Stimulated activated effector memory CD8-positive, alpha-beta T cell treated with anti-CD3 and anti-CD28 coated beads, Interleukin-12 subunit alpha, Interleukin-12 subunit beta, amount 100 ng/mL, for 72 hours (primary cell): Measurements from ENCODE around the gene TSPAN17.

Source experiments
- ATAC-seq: fragments of 150-1000 bp; cut with Tn5 transposase; 2 replicates; pipeline ENCODE4 v1.10.0; 2021
- DNase-seq, 2 donors: peaks; one replicate each; pipeline ENCODE4 v3.0.0; 2021 to 2022; ENCODE audit warnings: low spot score in 2 of 2
- H3K27ac Mint-ChIP-seq: one replicate; pipeline ENCODE4 v1.8.0; 2022; ENCODE audit warnings: mild to moderate bottlenecking, mixed read lengths
- H3K36me3 Mint-ChIP-seq: one replicate; pipeline ENCODE4 v1.8.0; 2022; ENCODE audit warnings: mild to moderate bottlenecking, mixed read lengths
- H3K4me1 Mint-ChIP-seq: one replicate; pipeline ENCODE4 v1.8.0; 2022; ENCODE audit warnings: mixed read lengths
- H3K4me3 Mint-ChIP-seq: one replicate; pipeline ENCODE4 v1.8.0; 2022; ENCODE audit warnings: mild to moderate bottlenecking, mixed read lengths
- H3K9me3 Mint-ChIP-seq: one replicate; pipeline ENCODE4 v1.8.0; 2022; ENCODE audit warnings: mixed read lengths

The TSPAN17 gene

DNA sequence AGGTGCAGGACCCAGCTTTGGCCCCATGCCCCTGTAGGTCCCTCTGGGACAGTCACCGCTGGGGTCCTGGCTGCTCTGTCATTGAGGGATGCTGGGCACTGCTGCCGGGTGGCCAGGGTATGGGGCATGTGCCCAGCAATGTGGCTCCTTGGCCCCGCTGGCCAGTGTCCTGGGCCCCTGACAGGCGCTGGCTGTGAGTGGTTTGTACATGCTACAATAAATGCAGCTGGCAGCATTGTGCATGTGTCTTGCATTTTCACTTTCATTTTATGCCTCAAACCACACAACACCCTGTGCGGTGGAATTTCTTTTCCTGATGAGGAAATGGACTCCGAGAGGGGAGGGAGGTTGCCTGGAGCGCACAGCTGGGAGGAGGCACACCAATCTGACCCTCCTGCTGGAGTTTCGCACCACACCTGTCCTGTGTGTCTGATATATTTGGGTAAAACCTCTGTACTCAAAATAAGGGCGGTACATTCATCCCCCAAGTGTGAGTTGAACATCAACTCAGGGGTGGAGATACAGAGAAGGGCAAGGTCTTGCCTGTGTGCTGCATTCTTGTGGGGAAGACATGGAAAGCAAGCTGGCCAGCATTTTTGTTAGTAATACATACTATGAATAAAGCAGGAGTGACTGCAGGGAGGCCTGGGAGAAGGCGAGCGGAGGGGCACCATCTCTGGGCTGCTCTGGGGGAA, 11.7 kb downstream of the TSPAN17 start:
- peak; percentile 2 for ATAC-seq

DNA sequence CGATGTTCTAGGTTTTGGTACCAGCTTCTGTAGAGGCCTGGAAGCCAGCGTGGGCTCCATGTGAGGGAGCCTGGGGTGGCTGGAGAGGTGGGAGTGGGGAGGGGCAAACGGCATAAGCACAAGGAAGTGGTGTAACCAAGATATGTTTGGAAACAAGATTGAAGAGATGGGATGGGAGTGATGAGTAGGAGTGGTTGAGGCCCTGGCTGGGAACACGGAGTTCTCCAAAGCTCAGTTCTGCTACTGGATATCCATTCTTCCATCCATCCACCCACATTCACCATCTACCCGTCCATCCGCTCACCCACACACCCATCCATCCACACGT, 12.2 kb downstream of the TSPAN17 start:
- Mint-ChIP-seq H3K36me3 (peaks cover 42% of the 10 kb centered on the region), H3K9me3 (no peaks in the 10 kb centered on the region), H3K27ac (peak overlapping the region; percentile 41), H3K4me1 (peaks cover 44% of the 10 kb centered on the region), H3K4me3 (no peak overlapping the region)
- DNase-seq, result no peak
- ATAC-seq, result no peak

More for the DNA sequence above, 11.7 kb downstream of the TSPAN17 start:
- Mint-ChIP-seq H3K9me3 (no peaks in the 10 kb centered on the region), H3K27ac (peak overlapping the region; percentile 41), H3K4me3 (peak overlapping the region; percentile 55), H3K4me1 (peaks cover 48% of the 10 kb centered on the region), H3K36me3 (peaks cover 42% of the 10 kb centered on the region)
- DNase-seq, result no peak

DNA sequence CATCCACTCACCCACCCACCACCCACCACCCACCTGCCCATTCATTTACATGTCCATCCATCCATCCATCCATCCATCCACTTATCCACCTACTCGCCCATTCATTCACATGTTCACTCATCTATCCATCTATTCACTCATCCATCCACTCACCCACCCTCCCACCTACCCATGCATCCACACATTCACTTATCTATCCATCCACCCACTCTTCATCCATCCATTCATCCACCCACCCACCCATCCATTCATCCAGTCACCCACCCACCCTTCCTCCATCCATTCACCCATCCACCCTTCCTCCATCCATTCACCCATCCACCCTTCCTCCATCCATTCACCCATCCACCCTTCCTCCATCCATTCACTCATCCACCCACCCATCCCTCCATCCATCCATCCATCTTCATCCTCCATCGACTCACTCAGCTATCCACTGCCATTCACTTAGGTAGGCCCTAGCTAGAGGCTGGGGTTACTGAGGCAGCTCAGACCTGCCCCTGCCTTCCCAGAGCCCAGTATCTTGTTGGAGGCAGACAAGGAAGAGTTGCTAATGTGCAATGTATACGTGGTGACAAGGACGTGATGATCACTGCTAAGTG, 12.7 kb downstream of the TSPAN17 start:
- peaks cover 41% of the 10 kb centered on the region for H3K4me1 Mint-ChIP-seq
- ATAC-seq (no peak), DNase-seq (no peak)
- H3K9me3 Mint-ChIP-seq, result no peaks in the 10 kb centered on the region
- no peak overlapping the region for H3K4me3 Mint-ChIP-seq
- H3K27ac Mint-ChIP-seq, result no peak overlapping the region
- peaks cover 40% of the 10 kb centered on the region for H3K36me3 Mint-ChIP-seq

DNA sequence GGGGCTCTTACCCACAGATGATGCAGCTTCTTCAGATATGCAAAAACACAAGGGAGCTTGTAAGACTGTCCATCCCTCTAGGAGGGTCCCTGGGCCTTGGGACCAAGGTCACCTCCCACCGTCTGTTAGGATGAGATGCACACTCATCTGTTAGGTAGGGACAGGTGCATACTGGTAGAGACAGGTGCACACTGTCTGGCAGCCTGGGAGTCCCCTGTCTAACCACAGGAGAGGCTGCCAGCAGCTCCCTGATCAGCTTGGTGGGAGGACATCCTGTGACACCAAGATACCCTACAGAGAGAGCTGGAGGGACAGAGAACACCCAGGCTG, 13.2 kb downstream of the TSPAN17 start:
- Mint-ChIP-seq H3K36me3 (peaks cover 34% of the 10 kb centered on the region), H3K9me3 (no peaks in the 10 kb centered on the region), H3K27ac (peak overlapping the region; percentile 69), H3K4me3 (no peak overlapping the region), H3K4me1 (peaks cover 37% of the 10 kb centered on the region)
- peak; percentile 38 for ATAC-seq
- no peak for DNase-seq

DNA sequence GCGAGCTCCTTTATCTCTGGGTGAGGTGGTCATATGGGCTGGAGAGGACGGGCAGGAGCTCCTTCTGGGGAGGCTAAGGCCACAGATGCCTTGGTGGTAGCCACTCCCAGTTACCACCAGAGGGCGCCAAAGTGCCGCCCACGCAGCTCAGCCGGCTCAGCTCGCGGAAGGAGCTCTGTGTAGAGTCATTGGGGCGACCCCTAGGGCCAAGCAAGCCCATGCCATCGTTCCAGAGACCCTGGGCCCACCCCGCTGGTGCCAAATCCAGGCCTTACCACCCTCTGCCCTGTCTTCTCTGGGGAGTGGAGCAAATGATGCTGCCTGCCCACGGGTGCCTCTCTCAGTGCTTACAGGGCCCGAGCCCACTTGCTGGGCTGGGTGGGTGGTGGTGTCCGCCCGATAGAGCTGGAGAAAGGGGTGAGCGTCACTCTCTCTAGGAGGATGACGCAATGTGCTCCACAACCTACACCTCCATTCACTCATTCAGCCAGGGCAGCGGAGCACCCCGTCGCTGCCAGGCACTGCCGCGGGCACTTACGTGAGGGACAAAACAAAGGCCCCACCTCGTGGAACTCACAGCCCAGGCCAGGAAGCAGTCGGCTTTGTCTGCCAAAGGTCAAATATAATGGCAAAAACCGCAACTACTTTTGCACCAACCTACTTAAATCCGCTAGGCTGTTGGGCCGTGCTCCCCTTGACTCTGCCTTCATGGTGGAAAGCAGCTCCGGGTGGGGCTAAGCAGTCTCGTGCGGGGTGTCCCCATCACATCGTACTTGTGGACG, 13.8 kb downstream of the TSPAN17 start:
- peaks cover 29% of the 10 kb centered on the region for H3K36me3 Mint-ChIP-seq
- H3K27ac Mint-ChIP-seq, result peak overlapping the region; percentile 69
- DNase-seq (peak; percentile 80 to 90), ATAC-seq (peak; percentile 82)
- H3K4me3 Mint-ChIP-seq, result no peak overlapping the region
- no peaks in the 10 kb centered on the region for H3K9me3 Mint-ChIP-seq
- H3K4me1 Mint-ChIP-seq, result peaks cover 37% of the 10 kb centered on the region

DNA sequence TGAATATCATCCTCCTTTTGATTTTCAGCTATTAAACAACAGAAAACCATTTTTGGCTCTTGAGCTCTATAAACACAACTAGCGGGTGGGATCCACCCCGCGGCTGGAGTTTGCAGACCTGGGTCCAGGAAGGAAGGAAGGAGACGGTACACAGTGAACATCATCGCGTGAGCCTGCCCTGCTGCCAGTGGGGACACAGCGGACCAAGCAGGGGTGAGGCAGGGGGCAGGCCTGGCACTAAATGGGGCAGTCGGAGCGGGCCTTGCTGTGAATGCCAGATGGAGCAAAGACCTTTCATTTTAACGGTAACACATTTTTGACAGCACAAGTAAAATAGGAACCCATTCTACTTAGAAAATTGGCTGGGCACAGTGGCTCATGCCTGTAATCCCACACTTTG, 14.4 kb downstream of the TSPAN17 start:
- Mint-ChIP-seq H3K9me3 (no peaks in the 10 kb centered on the region), H3K36me3 (peaks cover 25% of the 10 kb centered on the region), H3K4me3 (no peak overlapping the region), H3K27ac (no peak overlapping the region), H3K4me1 (peaks cover 37% of the 10 kb centered on the region)
- ATAC-seq, result no peak
- DNase-seq, result no peak

DNA sequence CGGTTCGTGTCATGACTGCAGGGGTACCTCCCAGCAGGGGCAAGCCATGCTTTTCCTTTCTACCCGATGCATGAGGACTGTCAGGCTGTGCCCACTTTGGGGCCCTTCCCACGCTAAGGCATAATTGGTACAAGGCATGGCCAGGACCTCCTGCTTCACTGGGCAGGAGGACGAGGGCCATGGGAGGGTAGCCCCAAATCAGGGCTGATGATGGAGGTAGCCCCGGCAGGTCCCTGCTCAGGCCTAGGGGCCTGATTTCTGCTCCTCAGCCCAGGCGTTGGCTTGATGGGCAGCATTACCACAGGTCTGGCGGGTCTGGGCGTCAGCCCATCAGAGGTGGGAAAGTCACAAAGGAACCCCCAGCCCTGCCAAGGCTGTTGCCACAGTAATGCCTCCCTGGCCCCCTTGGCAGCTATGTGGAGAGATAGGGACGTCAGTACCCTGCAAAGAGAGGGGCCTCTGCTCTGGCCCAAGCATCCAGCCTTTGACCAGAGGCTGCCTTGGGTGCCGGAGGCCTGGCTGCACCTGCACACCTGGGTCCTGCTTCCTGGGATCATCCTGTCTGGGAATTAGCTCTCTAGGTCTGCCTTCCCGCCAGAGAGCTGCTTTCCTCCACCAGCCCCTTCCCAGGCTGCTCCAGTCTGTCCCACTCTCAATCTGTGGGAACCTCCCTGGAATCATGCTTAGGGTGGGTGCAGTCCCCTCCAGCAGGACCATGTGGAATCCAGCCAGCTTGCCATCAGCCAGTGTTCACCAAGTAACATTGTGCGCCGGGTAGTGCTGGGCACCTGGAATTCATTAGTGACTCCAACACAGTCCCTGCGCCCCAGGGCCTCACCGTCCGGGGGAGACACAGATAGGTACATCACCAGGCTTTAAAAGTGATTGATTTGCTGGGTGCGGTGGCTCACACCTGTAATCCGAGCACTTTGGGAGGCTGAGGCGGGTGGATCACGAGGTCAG, 15.4 kb downstream of the TSPAN17 start:
- DNase-seq (no peak), ATAC-seq (no peak)
- Mint-ChIP-seq H3K4me3 (no peak overlapping the region), H3K27ac (no peak overlapping the region), H3K9me3 (no peaks in the 10 kb centered on the region), H3K36me3 (peaks cover 15% of the 10 kb centered on the region), H3K4me1 (peaks cover 34% of the 10 kb centered on the region)

DNA sequence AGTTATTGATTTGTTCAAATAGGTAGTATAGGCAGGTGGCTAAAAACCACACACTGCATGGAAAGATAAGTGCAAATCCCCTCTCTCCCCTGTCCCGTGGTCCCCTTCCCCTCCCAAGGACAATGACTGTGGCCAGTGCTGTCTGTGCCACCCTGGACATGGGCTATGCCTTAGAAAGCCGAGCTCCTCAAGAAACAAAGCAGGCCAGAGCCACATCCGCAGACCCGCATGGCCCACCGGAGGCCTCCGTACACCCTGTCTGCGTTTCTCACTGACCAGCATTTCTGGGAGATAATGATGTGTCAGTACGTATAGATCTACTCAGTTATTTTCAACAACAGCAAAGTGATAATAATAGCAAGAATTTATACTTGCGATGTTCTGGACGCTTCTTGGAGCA, 16.3 kb downstream of the TSPAN17 start:
- Mint-ChIP-seq H3K9me3 (no peaks in the 10 kb centered on the region), H3K27ac (no peak overlapping the region), H3K4me1 (peaks cover 25% of the 10 kb centered on the region)

DNA sequence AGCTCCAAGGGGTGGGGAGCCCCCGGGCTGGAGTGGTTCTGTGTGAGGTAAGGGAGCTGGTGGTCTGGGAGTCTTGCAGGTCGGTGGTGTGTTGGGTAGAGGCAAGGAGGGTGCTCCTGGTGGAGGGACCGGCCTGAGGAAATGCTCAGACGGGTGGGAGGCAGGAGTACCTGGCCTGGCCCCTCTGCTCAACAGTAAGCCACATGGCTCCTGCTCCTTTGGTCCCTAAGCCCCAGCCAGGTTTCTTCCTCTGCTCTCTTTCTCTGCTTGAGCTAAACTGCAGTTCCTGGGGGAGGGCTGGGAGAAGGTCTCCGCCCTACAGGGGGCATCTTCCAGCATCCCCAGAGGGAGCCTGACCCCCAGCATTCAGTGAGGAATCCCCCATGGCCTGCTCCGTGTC, 17.2 kb downstream of the TSPAN17 start:
- DNase-seq, result no peak
- no peaks in the 10 kb centered on the region for H3K9me3 Mint-ChIP-seq
- no peak overlapping the region for H3K27ac Mint-ChIP-seq
- no peak overlapping the region for H3K4me3 Mint-ChIP-seq
- peaks cover 4% of the 10 kb centered on the region for H3K36me3 Mint-ChIP-seq
- peaks cover 16% of the 10 kb centered on the region for H3K4me1 Mint-ChIP-seq
- no peak for ATAC-seq

More for the DNA sequence above, 16.3 kb downstream of the TSPAN17 start:
- no peak for ATAC-seq
- peaks cover 6% of the 10 kb centered on the region for H3K36me3 Mint-ChIP-seq
- no peak for DNase-seq
- no peak overlapping the region for H3K4me3 Mint-ChIP-seq

DNA sequence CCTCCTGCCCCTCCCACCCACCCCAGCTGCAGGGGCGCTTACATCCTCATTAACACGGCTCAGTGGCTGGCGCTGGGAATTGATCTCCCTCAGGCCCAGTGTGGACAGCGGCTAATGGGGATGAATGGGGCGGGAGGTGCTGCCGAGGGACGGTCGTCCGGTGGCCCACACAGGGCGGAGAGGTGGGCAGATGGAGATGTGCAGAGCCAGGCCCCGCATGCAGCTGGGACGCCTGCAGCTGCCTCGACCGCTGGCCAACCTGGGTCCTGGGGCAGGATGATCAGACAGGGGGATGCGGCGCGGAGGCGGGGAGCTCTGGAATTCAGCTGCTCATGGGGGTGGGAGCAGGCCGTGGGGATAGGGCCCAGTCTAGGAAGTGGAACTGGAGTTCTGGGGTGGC, 17.6 kb downstream of the TSPAN17 start:
- no peak for ATAC-seq
- Mint-ChIP-seq H3K4me3 (no peak overlapping the region), H3K4me1 (peaks cover 12% of the 10 kb centered on the region), H3K9me3 (no peaks in the 10 kb centered on the region), H3K36me3 (peaks cover 4% of the 10 kb centered on the region), H3K27ac (no peak overlapping the region)
- DNase-seq, result no peak

DNA sequence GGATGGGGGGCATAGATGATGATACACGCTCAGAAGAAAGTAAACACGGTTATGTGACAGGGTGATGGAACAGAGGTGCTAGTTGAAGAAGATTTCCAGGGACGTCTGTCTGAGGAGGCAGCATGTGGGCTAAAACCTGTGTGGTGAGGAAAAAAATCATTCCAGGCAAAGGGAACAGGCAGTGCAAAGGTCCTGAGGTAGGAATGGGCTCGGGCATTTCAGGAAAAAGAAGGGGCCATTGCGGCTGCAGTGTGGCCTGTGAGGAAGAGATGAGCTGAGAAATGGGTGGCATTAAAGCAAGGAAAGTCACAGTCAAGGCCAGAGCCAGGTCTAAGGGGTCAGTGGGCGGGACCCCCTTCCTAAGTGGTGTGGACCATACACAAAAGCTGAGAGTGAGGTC, 18.2 kb downstream of the TSPAN17 start:
- DNase-seq (no peak), ATAC-seq (no peak)
- Mint-ChIP-seq H3K4me3 (no peak overlapping the region), H3K4me1 (peaks cover 5% of the 10 kb centered on the region), H3K9me3 (no peaks in the 10 kb centered on the region), H3K27ac (no peak overlapping the region), H3K36me3 (peaks cover 3% of the 10 kb centered on the region)

DNA sequence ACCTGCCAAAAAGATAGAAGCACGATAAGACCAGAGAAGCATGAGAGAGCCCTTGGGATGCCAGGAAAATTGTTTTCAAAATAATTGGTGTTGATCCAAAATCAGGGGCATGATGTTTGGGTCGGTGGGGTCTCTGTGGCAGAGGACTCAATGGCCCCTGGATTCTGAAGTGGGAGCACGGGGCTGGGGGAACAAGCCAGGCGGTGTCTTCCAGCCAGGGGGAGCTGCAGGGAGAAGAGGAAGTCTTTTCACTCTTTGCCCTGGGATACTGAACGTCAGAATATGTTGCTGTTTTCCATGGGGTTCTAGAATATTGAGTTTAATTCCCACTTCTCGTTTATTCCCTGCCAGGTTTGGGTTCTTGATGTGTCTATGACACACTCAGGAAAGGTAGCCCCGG, 20.4 kb downstream of the TSPAN17 start:
- Mint-ChIP-seq H3K9me3 (no peaks in the 10 kb centered on the region), H3K27ac (no peak overlapping the region), H3K4me3 (no peak overlapping the region), H3K4me1 (no peaks in the 10 kb centered on the region), H3K36me3 (no peaks in the 10 kb centered on the region)
- DNase-seq (no peak), ATAC-seq (no peak)

DNA sequence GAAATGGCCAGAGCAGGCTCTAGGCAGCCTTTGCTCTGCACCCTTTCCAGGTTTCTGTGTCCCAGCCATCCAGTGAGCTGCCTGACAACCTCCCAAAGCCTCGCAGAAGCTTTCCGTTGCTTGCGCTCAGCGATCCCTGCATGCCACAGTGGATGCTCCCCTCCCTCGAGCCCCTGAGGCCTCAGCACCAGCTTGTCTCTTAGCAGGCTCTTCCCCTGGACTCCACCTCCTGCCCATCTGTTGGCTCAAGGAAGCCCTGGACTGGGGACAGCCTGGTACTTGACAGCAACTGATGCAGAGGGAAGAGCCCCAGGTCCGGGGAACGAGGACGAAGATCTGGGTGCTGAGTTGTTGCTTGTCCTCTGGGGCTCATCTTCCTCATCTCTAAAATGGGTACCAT, 23.2 kb downstream of the TSPAN17 start:
- DNase-seq (no peak), ATAC-seq (no peak)
- Mint-ChIP-seq H3K27ac (no peak overlapping the region), H3K36me3 (no peaks in the 10 kb centered on the region), H3K9me3 (no peaks in the 10 kb centered on the region), H3K4me1 (no peaks in the 10 kb centered on the region), H3K4me3 (no peak overlapping the region)

DNA sequence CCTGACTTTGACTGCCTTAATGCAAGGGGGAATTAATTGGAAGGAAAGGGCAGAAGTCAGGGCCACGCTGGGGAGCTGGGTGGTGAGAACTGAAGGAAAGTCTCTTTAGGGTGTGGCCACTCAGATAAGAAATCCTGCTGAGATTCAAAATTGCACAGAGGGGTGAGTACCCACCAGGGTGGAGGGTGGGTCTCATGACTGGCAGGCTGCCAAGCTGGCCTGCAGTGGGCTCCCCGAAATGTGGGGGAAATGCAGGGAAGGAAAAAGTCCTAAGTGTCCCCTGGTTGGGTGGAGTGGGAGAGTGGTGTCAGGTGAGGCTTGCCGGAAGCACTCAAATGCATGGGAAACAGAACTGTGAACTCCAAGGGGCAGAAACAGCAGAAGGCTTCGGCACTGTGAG, 24.1 kb downstream of the TSPAN17 start:
- H3K27ac Mint-ChIP-seq, result no peak overlapping the region
- H3K9me3 Mint-ChIP-seq, result no peaks in the 10 kb centered on the region
- ATAC-seq, result no peak
- no peaks in the 10 kb centered on the region for H3K36me3 Mint-ChIP-seq
- no peak for DNase-seq
- no peaks in the 10 kb centered on the region for H3K4me1 Mint-ChIP-seq
- H3K4me3 Mint-ChIP-seq, result no peak overlapping the region
